Progenitor cell of endocrine pancreas (in vitro differentiated cells): ENCODE results near the gene NOL11. TPM values are rescaled to one million over a fixed set of nuclear protein-coding genes. Genes with fewer than 3 reads are reported as not detected.
"Not testable (repeated sequence)": the region's sequence is repeated elsewhere in the genome, so short reads cannot be mapped to it uniquely, and the experiment has no call there.

ENCODE experiments used
- DNase-seq: peaks from one replicate; pipeline ENCODE4 v3.0.0; 2021; ENCODE audit warnings: low spot score; ENCODE audit not compliant: unreplicated experiment
- H3K27ac Mint-ChIP-seq: 2 replicates; pipeline ENCODE4 v1.8.0; 2021; ENCODE audit warnings: mild to moderate bottlenecking, moderate library complexity, mixed read lengths
- H3K27me3 Mint-ChIP-seq: 2 replicates; pipeline ENCODE4 v1.8.0; 2021; ENCODE audit warnings: mixed read lengths
- H3K36me3 Mint-ChIP-seq: 2 replicates; pipeline ENCODE4 v1.8.0; 2022; ENCODE audit warnings: mixed read lengths; ENCODE audit not compliant: insufficient read depth
- H3K4me1 Mint-ChIP-seq: 2 replicates; pipeline ENCODE4 v1.8.0; 2021; ENCODE audit warnings: low read depth, mixed read lengths
- H3K4me3 Mint-ChIP-seq: 2 replicates; pipeline ENCODE4 v1.8.0; 2021; ENCODE audit warnings: low read depth, mild to moderate bottlenecking, moderate library complexity, mixed read lengths
- H3K9me3 Mint-ChIP-seq: 2 replicates; pipeline ENCODE4 v1.8.0; 2021; ENCODE audit warnings: low read depth, mixed read lengths
- CTCF ChIP-seq: fragments of 200-600 bp; sonication (generic); IDR thresholded peaks from one replicate; pipeline ENCODE4 v1.5.0; 2021; ENCODE audit warnings: antibody characterized with exemption, mild to moderate bottlenecking; ENCODE audit not compliant: unreplicated experiment
- total RNA-seq: library from RNA; stranded (reverse); gene quantifications from 2 replicates; pipeline ENCODE4 v1.2.1, GENCODE V29; 2021

NOL11 gene
- total RNA-seq, 1 donor from 2014 or later = 63.0 TPM

- Mint-ChIP-seq H3K36me3 (peaks cover 11% of the 10 kb centered on the region), H3K9me3 (no peaks in the 10 kb centered on the region), H3K4me3 (no peak overlapping the region), H3K4me1 (no peaks in the 10 kb centered on the region), H3K27me3 (no peaks in the 10 kb centered on the region), H3K27ac (peak overlapping the region; percentile 9)
- DNase-seq = no peak
- no peak for TF ChIP-seq CTCF
Observed at GRCh38 chr17:67753026-67753425, 35.3 kb downstream of the NOL11 start.

GRCh38 chr17:67754001-67754400, 36.3 kb downstream of the NOL11 start:
- no peak for DNase-seq
- no peaks in the 10 kb centered on the region for H3K9me3 Mint-ChIP-seq
- TF ChIP-seq CTCF = no peak
- H3K4me3 Mint-ChIP-seq = no peak overlapping the region
- H3K36me3 Mint-ChIP-seq = peaks cover 11% of the 10 kb centered on the region
- no peaks in the 10 kb centered on the region for H3K27me3 Mint-ChIP-seq
- no peak overlapping the region for H3K27ac Mint-ChIP-seq
- no peaks in the 10 kb centered on the region for H3K4me1 Mint-ChIP-seq

GRCh38 chr17:67754686-67755085, 37.0 kb downstream of the NOL11 start:
- DNase-seq, H3K9me3 Mint-ChIP-seq, H3K27me3 Mint-ChIP-seq, H3K4me1 Mint-ChIP-seq, H3K4me3 Mint-ChIP-seq, H3K27ac Mint-ChIP-seq: not testable (repeated sequence)
- H3K36me3 Mint-ChIP-seq = peaks cover 12% of the 10 kb centered on the region

GRCh38 chr17:67756766-67757165, 39.0 kb downstream of the NOL11 start:
- H3K27me3 Mint-ChIP-seq, DNase-seq, H3K27ac Mint-ChIP-seq, H3K4me3 Mint-ChIP-seq, H3K9me3 Mint-ChIP-seq, H3K4me1 Mint-ChIP-seq: not testable (repeated sequence)
- H3K36me3 Mint-ChIP-seq = peaks cover 12% of the 10 kb centered on the region

- DNase-seq = no peak
- H3K4me1 Mint-ChIP-seq = no peaks in the 10 kb centered on the region
- H3K27ac Mint-ChIP-seq = no peak overlapping the region
- peaks cover 8% of the 10 kb centered on the region for H3K36me3 Mint-ChIP-seq
- no peak overlapping the region for H3K4me3 Mint-ChIP-seq
- no peaks in the 10 kb centered on the region for H3K9me3 Mint-ChIP-seq
- H3K27me3 Mint-ChIP-seq = no peaks in the 10 kb centered on the region
- no peak for TF ChIP-seq CTCF
Observed at GRCh38 chr17:67759355-67760171, 41.8 kb downstream of the NOL11 start.

- DNase-seq = no peak
- H3K4me3 Mint-ChIP-seq = no peak overlapping the region
- H3K27ac Mint-ChIP-seq = no peak overlapping the region
- no peaks in the 10 kb centered on the region for H3K27me3 Mint-ChIP-seq
- peaks cover 1% of the 10 kb centered on the region for H3K36me3 Mint-ChIP-seq
- no peaks in the 10 kb centered on the region for H3K9me3 Mint-ChIP-seq
- TF ChIP-seq CTCF = no peak
- H3K4me1 Mint-ChIP-seq = no peaks in the 10 kb centered on the region
Observed at GRCh38 chr17:67765623-67766022, 47.9 kb downstream of the NOL11 start.
